ENCODE results near the gene CXCL17.

- TF ChIP-seq CTCF (IDR thresholded peaks at IDR 0.05) (no peak), POLR2A (IDR thresholded peaks at IDR 0.05) (no peak), POLR2AphosphoS5 (IDR thresholded peaks at IDR 0.05; ENCODE audit: insufficient read depth in 1 of 2, low read depth in 1 of 2) (no peak)
Measured at GRCh38 chr19:42477933-42478332, 35.2 kb upstream of the CXCL17 start.

Data from vagina (tissue), 2 donors.